CD4-positive, alpha-beta T cell (primary cell): Measurements from ENCODE around the gene AGMO. TPM values are rescaled to one million over a fixed set of nuclear protein-coding genes. Genes with fewer than 3 reads are reported as not detected.

ENCODE experiments used
- ATAC-seq: fragments of 200-7000 bp; cut with Tn5 transposase; one replicate; pipeline ENCODE4 v1.10.0; 2022; ENCODE audit warnings: mild to moderate bottlenecking; ENCODE audit not compliant: poor library complexity
- CTCF ChIA-PET: fragments of 350-600 bp; sonication (Branson Sonifier 250); formaldehyde crosslinking; loops from one replicate; lab custom pipeline; 2021; ENCODE audit warnings: antibody characterized with exemption, inconsistent platforms; lab: Charles Lee
- POLR2A ChIA-PET: fragments of 350-600 bp; sonication (Branson Sonifier 250); formaldehyde crosslinking; loops from one replicate; lab custom pipeline; 2021; ENCODE audit warnings: antibody characterized with exemption, inconsistent platforms; lab: Charles Lee
- DNase-seq, 14 experiments: peaks; one replicate each; pipeline ENCODE4 v3.0.0-alpha.2; 2013 to 2020; ENCODE audit warnings: mixed read lengths in 2 of 14
- H3K27ac ChIP-seq, 2 donors: one replicate each; pipeline versions ENCODE4 v1.5.1 to v1.7.0; 2013; ENCODE audit warnings: low read length in 2 of 2, low read depth in 1 of 2, mild to moderate bottlenecking in 1 of 2
- H3K27me3 ChIP-seq, 2 experiments: 1 replicate in 1 of 2; 2 replicates in 1 of 2; pipeline versions ENCODE4 v1.6.1 to v1.7.0; 2013; ENCODE audit warnings: low read length in 2 of 2, control low read depth in 1 of 2, mild to moderate bottlenecking in 1 of 2, moderate library complexity in 1 of 2; ENCODE audit not compliant: insufficient read depth in 2 of 2, control insufficient read depth in 1 of 2
- H3K36me3 ChIP-seq: one replicate; pipeline ENCODE4 v1.6.1; 2013; ENCODE audit warnings: low read length, control low read depth; ENCODE audit not compliant: insufficient read depth
- H3K4me1 ChIP-seq: one replicate; pipeline ENCODE4 v1.6.1; 2013; ENCODE audit warnings: low read length, control low read depth; ENCODE audit not compliant: insufficient read depth
- H3K4me3 ChIP-seq: one replicate; pipeline ENCODE4 v1.5.1; 2013; ENCODE audit warnings: mild to moderate bottlenecking, low read length, moderate library complexity
- H3K9me3 ChIP-seq, 2 experiments: 1 replicate in 1 of 2; 2 replicates in 1 of 2; pipeline versions ENCODE4 v1.6.1 to v1.7.0; 2013; ENCODE audit warnings: low read length in 2 of 2, mild to moderate bottlenecking in 2 of 2, control low read depth in 1 of 2, moderate library complexity in 1 of 2; ENCODE audit not compliant: control insufficient read depth in 1 of 2, insufficient read depth in 1 of 2
- H3K27ac Mint-ChIP-seq: one replicate; pipeline ENCODE4 v1.8.0; 2020; ENCODE audit warnings: mixed read lengths
- H3K27me3 Mint-ChIP-seq: one replicate; pipeline ENCODE4 v1.8.0; 2021; ENCODE audit warnings: mixed read lengths
- H3K36me3 Mint-ChIP-seq: one replicate; pipeline ENCODE4 v1.8.0; 2021; ENCODE audit warnings: low read depth, mixed read lengths
- H3K4me1 Mint-ChIP-seq: one replicate; pipeline ENCODE4 v1.8.0; 2021; ENCODE audit warnings: low read depth, mixed read lengths
- H3K4me3 Mint-ChIP-seq: one replicate; pipeline ENCODE4 v1.8.0; 2020; ENCODE audit warnings: mild to moderate bottlenecking, mixed read lengths
- H3K9me3 Mint-ChIP-seq: one replicate; pipeline ENCODE4 v1.8.0; 2020; ENCODE audit warnings: mixed read lengths
- CTCF ChIP-seq: fragments of 200-600 bp; IDR thresholded peaks from one replicate; pipeline ENCODE4 v1.8.0; 2022; ENCODE audit warnings: antibody characterized with exemption, mild to moderate bottlenecking
- intact Hi-C, 2 experiments: fragments of 100-400 bp; cut with DNase I in 1 of 2; cut with micrococcal nuclease in 1 of 2; formaldehyde crosslinking; loops; one replicate each; pipeline versions ENCODE4 v1.15.1 to v1.9.0; 2023 to 2025; cut with DNase I, micrococcal nuclease
- total RNA-seq, 174 experiments: library from RNA in 2 of 174; stranded (reverse) in 2 of 174; gene quantifications; one replicate each; pipeline ENCODE4 v1.2.3 and lab custom pipeline; 2021 to 2026

The AGMO gene
- total RNA-seq, 2 experiments from 2014 or later, result not detected

GRCh38 chr7:15581352-15581951 is 19.6 kb upstream of the AGMO start:
- POLR2A ChIA-PET, result no interaction called here
- Mint-ChIP-seq H3K9me3 (peaks cover 5% of the 10 kb centered on the region), H3K4me1 (no peaks in the 10 kb centered on the region), H3K27me3 (no peaks in the 10 kb centered on the region), H3K36me3 (no peaks in the 10 kb centered on the region), H3K4me3 (no peak overlapping the region), H3K27ac (no peak overlapping the region)
- Histone ChIP-seq H3K36me3 (no peaks in the 10 kb centered on the region), H3K9me3 (peaks cover 0 to 7% of the 10 kb centered on the region in 2 experiments), H3K27ac (no peak overlapping the region), H3K4me3 (no peak overlapping the region), H3K4me1 (no peaks in the 10 kb centered on the region), H3K27me3 (no peaks in the 10 kb centered on the region)
- no peak for DNase-seq
- CTCF ChIA-PET, result no interaction called here
- no peak for TF ChIP-seq CTCF
- intact Hi-C loops, result no loop called here
- ATAC-seq, result no peak

GRCh38 chr7:15580604-15581351 is 19.0 kb upstream of the AGMO start:
- Mint-ChIP-seq H3K4me1 (no peaks in the 10 kb centered on the region), H3K27ac (no peak overlapping the region), H3K9me3 (peaks cover 5% of the 10 kb centered on the region), H3K36me3 (no peaks in the 10 kb centered on the region), H3K4me3 (no peak overlapping the region), H3K27me3 (no peaks in the 10 kb centered on the region)
- TF ChIP-seq CTCF, result no peak
- Histone ChIP-seq H3K9me3 (peaks cover 0 to 7% of the 10 kb centered on the region in 2 experiments), H3K27me3 (no peaks in the 10 kb centered on the region), H3K36me3 (no peaks in the 10 kb centered on the region), H3K4me1 (no peaks in the 10 kb centered on the region), H3K4me3 (no peak overlapping the region), H3K27ac (no peak overlapping the region)
- intact Hi-C loops, result no loop called here
- ChIA-PET POLR2A (no interaction called here), CTCF (no interaction called here)
- ATAC-seq (no peak), DNase-seq (no peak)

GRCh38 chr7:15577600-15577999 is 15.8 kb upstream of the AGMO start:
- Mint-ChIP-seq H3K27me3 (no peaks in the 10 kb centered on the region), H3K9me3 (peaks cover 4% of the 10 kb centered on the region), H3K4me3 (no peak overlapping the region), H3K36me3 (no peaks in the 10 kb centered on the region), H3K4me1 (no peaks in the 10 kb centered on the region), H3K27ac (no peak overlapping the region)
- H3K4me3 ChIP-seq, result no peak overlapping the region
- H3K27me3 ChIP-seq, result no peaks in the 10 kb centered on the region
- CTCF ChIA-PET, result no interaction called here
- no peaks in the 10 kb centered on the region for H3K36me3 ChIP-seq
- TF ChIP-seq CTCF, result no peak
- no peak overlapping the region for H3K27ac ChIP-seq
- POLR2A ChIA-PET, result no interaction called here
- intact Hi-C loops, result no loop called here
- ATAC-seq, result no peak
- DNase-seq, result no peak
- no peaks in the 10 kb centered on the region for H3K4me1 ChIP-seq
- H3K9me3 ChIP-seq, result peaks cover 0 to 7% of the 10 kb centered on the region in 2 experiments
